SK-N-SH treated with all-trans-retinoic acid at 6 μM for 48 hours (cell line): ENCODE measurements around the gene TMEM39A.

ENCODE experiments used
- ATAC-seq: fragments of 200-7000 bp; cut with Tn5 transposase; 3 replicates; pipeline ENCODE4 v1.9.1; 2020; ENCODE audit warnings: mild to moderate bottlenecking, moderate library complexity
- ARNTL ChIP-seq: fragments of 450-650 bp; formaldehyde crosslinking; IDR thresholded peaks from 2 replicates; pipeline ENCODE4 v1.5.0; 2020; ENCODE audit warnings: low read depth, mild to moderate bottlenecking, moderate library complexity, borderline replicate concordance
- CREB5 ChIP-seq: fragments of 250-450 bp; sonication (Bioruptor Pico); IDR thresholded peaks from 2 replicates; pipeline ENCODE4 v1.5.1; 2020; ENCODE audit warnings: low read depth, mild to moderate bottlenecking, moderate library complexity
- CSDC2 ChIP-seq: fragments of 250-450 bp; sonication (Bioruptor Pico); IDR thresholded peaks from 2 replicates; pipeline ENCODE4 v1.5.0; 2020; ENCODE audit warnings: mild to moderate bottlenecking, moderate library complexity
- ESRRG ChIP-seq: fragments of 250-450 bp; sonication (Bioruptor Pico); IDR thresholded peaks from 2 replicates; pipeline ENCODE4 v1.6.1; 2021; ENCODE audit warnings: mild to moderate bottlenecking
- ISL1 ChIP-seq: fragments of 250-450 bp; sonication (Bioruptor Pico); IDR thresholded peaks from 2 replicates; pipeline ENCODE4 v2.1.2; 2022; ENCODE audit warnings: mild to moderate bottlenecking, moderate library complexity
- OSR1 ChIP-seq: fragments of 250-450 bp; sonication (Bioruptor Pico); IDR thresholded peaks from 2 replicates; pipeline ENCODE4 v1.8.0; 2022; ENCODE audit warnings: moderate library complexity, mild to moderate bottlenecking, inconsistent platforms
- PATZ1 ChIP-seq: fragments of 250-450 bp; sonication (Bioruptor Pico); IDR thresholded peaks from 2 replicates; pipeline ENCODE4 v1.8.0; 2020; ENCODE audit warnings: mild to moderate bottlenecking, moderate library complexity, borderline replicate concordance
- POU6F1 ChIP-seq: fragments of 250-450 bp; sonication (Bioruptor Pico); IDR thresholded peaks from 2 replicates; pipeline ENCODE4 v1.8.0; 2021; ENCODE audit warnings: low read depth, mild to moderate bottlenecking, moderate library complexity, borderline replicate concordance
- PPARA ChIP-seq: fragments of 250-450 bp; sonication (Bioruptor Pico); IDR thresholded peaks from 2 replicates; pipeline ENCODE4 v1.5.0; 2020; ENCODE audit warnings: mild to moderate bottlenecking, borderline replicate concordance
- RARB ChIP-seq: fragments of 250-450 bp; sonication (Bioruptor Pico); IDR thresholded peaks from 2 replicates; pipeline ENCODE4 v1.8.0; 2021; ENCODE audit warnings: mild to moderate bottlenecking, moderate library complexity
- SNAI2 ChIP-seq: fragments of 250-450 bp; sonication (Bioruptor Pico); IDR thresholded peaks from 2 replicates; pipeline ENCODE4 v1.5.0; 2020; ENCODE audit warnings: mild to moderate bottlenecking, moderate library complexity
- TCF4 ChIP-seq: fragments of 250-450 bp; sonication (Bioruptor Pico); IDR thresholded peaks from 2 replicates; pipeline ENCODE4 v1.8.0; 2021; ENCODE audit warnings: mild to moderate bottlenecking, moderate library complexity, borderline replicate concordance
- TOX ChIP-seq: fragments of 250-450 bp; sonication (Bioruptor Pico); IDR thresholded peaks from 2 replicates; pipeline ENCODE4 v1.8.0; 2021; ENCODE audit warnings: mild to moderate bottlenecking, moderate library complexity, borderline replicate concordance
- TSHZ2 ChIP-seq: fragments of 250-450 bp; sonication (Bioruptor Pico); IDR thresholded peaks from 2 replicates; pipeline ENCODE4 v1.5.0; 2020; ENCODE audit warnings: mild to moderate bottlenecking, moderate library complexity
- ZC3H10 ChIP-seq: fragments of 250-450 bp; sonication (Bioruptor Pico); IDR thresholded peaks from 2 replicates; pipeline ENCODE4 v1.5.1; 2021; ENCODE audit warnings: mild to moderate bottlenecking, moderate library complexity
- ZFP3 ChIP-seq: fragments of 250-450 bp; sonication (Bioruptor Pico); IDR thresholded peaks from 2 replicates; pipeline ENCODE4 v1.5.0; 2020; ENCODE audit warnings: mild to moderate bottlenecking, moderate library complexity
- ZFP30 ChIP-seq: fragments of 450-650 bp; formaldehyde crosslinking; IDR thresholded peaks from 2 replicates; pipeline ENCODE4 v1.5.0; 2022; ENCODE audit warnings: mild to moderate bottlenecking, moderate library complexity
- ZNF565 ChIP-seq: fragments of 450-650 bp; formaldehyde crosslinking; conservative IDR thresholded peaks from 2 replicates; pipeline ENCODE4 v1.5.0; 2020; ENCODE audit warnings: low read depth, mild to moderate bottlenecking, moderate library complexity
- ZNF70 ChIP-seq: fragments of 450-650 bp; formaldehyde crosslinking; IDR thresholded peaks from 2 replicates; pipeline ENCODE4 v1.5.0; 2020; ENCODE audit warnings: mild to moderate bottlenecking, moderate library complexity

The TMEM39A gene

GRCh38 chr3:119468041-119468440, 4.6 kb upstream of the TMEM39A start (continued):
- TF ChIP-seq PATZ1: no peak
- no peak for TF ChIP-seq ISL1
- TF ChIP-seq ZFP3 (CRISPR knock-in tag): no peak
- TF ChIP-seq ZFP30 (CRISPR knock-in tag): no peak

GRCh38 chr3:119457246-119457645, 6.2 kb downstream of the TMEM39A start:
- TF ChIP-seq RARB (CRISPR knock-in tag): no peak
- TF ChIP-seq SNAI2 (CRISPR knock-in tag): no peak
- no peak for TF ChIP-seq ARNTL
- no peak for TF ChIP-seq TSHZ2
- no peak for TF ChIP-seq ZC3H10 (CRISPR knock-in tag)
- TF ChIP-seq CREB5 (CRISPR knock-in tag): no peak
- no peak for TF ChIP-seq ZFP30 (CRISPR knock-in tag)
- TF ChIP-seq PPARA (CRISPR knock-in tag): no peak
- TF ChIP-seq PATZ1: no peak
- ATAC-seq: no peak

GRCh38 chr3:119456469-119456868, 6.9 kb downstream of the TMEM39A start:
- TF ChIP-seq ISL1: no peak
- no peak for TF ChIP-seq POU6F1 (CRISPR knock-in tag)
- no peak for TF ChIP-seq ZC3H10 (CRISPR knock-in tag)
- TF ChIP-seq ZNF70: no peak
- no peak for TF ChIP-seq ZFP3 (CRISPR knock-in tag)
- TF ChIP-seq ESRRG (CRISPR knock-in tag): no peak
- TF ChIP-seq CSDC2 (CRISPR knock-in tag): no peak
- TF ChIP-seq PPARA (CRISPR knock-in tag): no peak
- no peak for TF ChIP-seq TOX (CRISPR knock-in tag)
- no peak for TF ChIP-seq TCF4 (CRISPR knock-in tag)
- TF ChIP-seq PATZ1: no peak
- TF ChIP-seq ARNTL: no peak
- no peak for TF ChIP-seq SNAI2 (CRISPR knock-in tag)
- no peak for TF ChIP-seq RARB (CRISPR knock-in tag)
- TF ChIP-seq ZNF565: no peak
- no peak for TF ChIP-seq ZFP30 (CRISPR knock-in tag)
- no peak for TF ChIP-seq OSR1 (CRISPR knock-in tag)
- TF ChIP-seq, all 23 proteins: peak for 0
- ATAC-seq: no peak
